NCI-H2196 (cell line): ENCODE results near the gene OLA1.

Experiments used
- DNase-seq: peaks from one replicate; lab custom pipeline; 2025; ENCODE audit not compliant: unreplicated experiment; lab: John Stamatoyannopoulos, UW

OLA1 gene

DNA sequence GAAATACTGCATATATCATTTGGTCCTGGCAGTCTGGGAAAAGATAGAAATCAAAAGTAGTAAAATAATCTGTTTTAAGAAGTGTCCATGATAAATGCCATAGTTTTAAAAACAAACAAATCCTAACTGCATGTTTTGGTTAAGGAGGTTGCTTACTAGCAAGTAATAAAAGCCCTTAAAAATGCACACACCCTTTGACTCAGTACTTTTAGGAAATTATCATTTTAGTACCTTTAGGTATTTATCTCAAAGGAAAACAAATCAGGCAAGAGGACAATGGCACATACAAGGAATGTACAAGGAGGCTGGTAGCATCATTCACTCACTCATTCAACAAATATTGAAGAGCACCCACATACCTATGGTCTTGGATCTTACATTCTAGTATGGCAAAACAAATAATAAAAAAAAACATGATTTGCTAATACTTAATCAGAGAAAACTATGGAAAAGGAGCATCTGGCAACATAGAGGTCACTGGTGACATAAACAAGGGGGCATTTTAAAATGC lies 67.6 kb downstream of the OLA1 start:
- no peak for DNase-seq

DNA sequence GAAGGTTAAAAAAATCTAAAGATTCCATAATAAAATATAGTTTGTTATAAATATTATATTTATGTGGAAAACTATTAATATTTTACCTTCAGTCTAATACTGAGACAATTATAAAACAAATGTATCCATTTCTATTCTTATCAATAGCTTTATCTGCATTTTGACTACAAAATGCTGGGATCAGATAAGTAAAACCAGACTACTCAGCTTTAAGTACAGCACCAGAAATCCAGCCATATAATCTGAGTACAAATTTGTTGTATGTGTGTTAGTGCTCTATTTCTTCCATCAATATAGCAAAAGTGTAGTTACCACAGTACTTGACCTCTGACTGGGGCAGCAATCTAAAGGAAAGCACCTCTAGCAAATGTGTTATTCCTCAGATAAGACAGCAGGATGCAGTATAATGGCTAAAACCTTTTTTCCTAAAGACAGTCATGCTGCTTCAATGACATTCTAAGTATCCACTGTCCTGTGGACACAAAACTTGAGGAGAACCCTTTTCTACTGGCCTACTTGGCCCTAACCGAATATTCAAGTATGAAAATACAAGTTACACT lies 68.1 kb downstream of the OLA1 start:
- DNase-seq: peak; percentile 18

GRCh38 chr2:174177316-174177890 lies 70.9 kb downstream of the OLA1 start:
- no peak for DNase-seq

- peak; percentile 8 for DNase-seq
Observed at GRCh38 chr2:174176898-174177297, 71.4 kb downstream of the OLA1 start.

- peak; percentile 8 for DNase-seq
Observed at GRCh38 chr2:174174741-174175140, 73.6 kb downstream of the OLA1 start.

GRCh38 chr2:174172802-174173355 lies 75.5 kb downstream of the OLA1 start:
- no peak for DNase-seq

- no peak for DNase-seq
Observed at GRCh38 chr2:174171686-174172445, 76.5 kb downstream of the OLA1 start.

DNA sequence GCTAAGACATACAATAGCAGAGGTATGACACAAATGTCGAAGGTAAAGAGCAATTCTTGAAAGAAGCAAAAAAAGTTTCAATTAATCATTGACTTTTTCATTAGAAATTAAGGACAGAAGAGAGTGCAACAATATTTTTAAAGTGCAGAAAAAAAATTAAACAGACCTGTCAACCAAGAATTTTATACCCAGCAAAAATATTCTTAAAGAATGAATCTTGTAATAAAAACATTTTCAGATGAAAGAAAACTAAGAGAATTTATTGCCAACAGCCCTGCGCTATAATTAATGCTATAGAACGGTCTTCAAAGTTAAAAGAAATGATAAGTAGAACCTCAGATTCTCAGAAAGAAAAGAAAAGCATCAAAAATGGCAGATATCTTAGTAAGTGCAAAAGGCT lies 79.0 kb downstream of the OLA1 start:
- no peak for DNase-seq

GRCh38 chr2:174166261-174166660 lies 82.1 kb downstream of the OLA1 start:
- DNase-seq: peak; percentile 8

DNA sequence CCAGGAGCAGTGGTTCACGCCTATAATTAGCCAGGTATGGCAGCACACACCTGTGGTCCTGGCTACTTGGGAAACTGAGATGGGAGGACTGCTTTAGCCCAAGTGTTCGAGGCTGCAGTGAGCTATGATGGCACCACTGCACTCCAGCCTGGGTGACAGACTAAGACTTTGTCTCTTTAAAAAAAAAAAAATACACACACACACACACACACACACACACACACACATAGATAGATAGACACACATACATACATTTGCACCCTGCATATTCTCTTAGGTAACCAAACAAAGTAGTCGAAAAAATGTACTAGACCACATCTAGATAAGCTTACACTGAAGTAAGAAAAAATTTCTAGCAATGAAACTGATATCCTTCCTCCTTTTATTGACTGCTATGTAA lies 86.8 kb downstream of the OLA1 start:
- DNase-seq: no peak

GRCh38 chr2:174158003-174158402 lies 90.3 kb downstream of the OLA1 start:
- DNase-seq: peak; percentile 36

DNA sequence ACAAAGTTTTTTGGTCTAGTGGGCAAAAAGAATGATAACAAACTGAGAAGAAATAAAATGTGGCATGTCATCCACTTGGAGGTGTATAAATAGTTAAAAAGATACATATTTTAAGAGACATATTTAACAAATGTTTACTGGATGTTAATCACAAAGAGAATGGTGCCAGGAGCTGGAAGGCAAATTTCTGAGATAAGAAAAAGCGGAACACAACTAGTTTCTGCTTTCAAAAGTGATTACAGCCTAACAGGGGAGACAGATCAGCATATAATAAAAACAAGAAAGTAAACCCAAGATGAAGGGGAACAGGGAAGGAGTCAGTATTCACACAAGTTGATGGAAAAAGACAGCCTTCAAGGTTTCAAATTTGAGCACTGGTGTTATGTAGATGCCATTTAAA lies 91.3 kb downstream of the OLA1 start:
- DNase-seq: no peak

DNA sequence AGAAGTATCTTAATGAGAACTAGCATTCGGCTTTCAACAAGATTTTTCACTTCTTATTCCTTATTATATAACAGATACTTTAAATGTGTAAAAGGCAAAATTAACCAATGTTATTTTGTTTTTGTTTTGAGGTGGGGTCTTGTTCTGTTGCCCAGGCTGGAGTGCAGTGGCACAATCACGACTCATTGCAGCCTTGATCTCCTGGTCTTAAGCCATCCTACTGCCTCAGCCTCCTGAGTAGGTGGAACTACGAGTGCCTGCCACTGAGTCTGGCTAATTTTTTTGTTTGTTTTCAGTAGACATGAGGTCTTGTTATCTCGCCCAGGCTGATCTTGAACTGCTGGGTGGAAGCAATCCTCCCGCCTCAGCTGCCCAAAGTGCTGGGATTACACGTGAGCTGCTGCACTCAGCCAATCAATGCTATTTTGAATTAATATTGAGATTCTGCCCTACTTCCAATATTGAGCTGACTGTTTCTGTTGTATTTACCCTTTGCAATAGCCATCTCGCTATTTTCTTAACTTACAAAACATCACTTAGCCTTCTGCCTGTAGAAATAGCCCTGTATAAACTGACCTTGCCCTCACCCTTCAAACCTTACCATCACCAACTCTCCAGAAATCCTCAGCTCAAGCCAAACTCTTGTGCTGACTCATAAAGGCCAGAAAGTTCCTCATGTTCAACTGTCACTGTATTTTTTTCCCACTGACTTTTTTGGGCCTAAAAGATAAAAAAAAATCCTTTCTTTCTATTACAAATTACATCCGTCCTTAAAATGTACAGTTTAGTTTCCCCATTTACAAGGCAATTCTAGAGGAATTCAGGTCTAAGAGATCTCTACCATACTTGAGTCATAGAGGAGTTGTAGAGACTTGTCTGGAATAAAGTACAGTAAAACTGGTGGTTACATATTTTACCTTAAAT lies 94.3 kb downstream of the OLA1 start:
- no peak for DNase-seq

DNA sequence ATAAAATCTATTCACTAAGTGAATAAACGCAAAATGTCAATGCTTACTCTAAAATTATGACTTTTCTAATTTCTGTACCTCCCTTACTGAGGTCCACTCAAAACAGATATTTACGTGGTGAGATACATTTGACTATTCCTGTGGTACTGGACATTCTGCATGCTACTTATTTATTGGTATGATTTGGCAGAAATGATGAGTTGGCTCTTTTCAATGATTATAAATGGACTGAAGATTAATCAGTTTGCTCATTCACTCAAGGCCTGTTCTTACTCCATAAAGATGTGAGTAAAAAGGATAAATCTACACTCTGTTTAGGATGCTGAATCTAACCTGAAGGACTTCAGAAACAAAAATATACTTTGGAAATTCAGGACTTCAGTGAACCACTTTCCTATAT lies 98.8 kb downstream of the OLA1 start:
- DNase-seq: no peak

DNA sequence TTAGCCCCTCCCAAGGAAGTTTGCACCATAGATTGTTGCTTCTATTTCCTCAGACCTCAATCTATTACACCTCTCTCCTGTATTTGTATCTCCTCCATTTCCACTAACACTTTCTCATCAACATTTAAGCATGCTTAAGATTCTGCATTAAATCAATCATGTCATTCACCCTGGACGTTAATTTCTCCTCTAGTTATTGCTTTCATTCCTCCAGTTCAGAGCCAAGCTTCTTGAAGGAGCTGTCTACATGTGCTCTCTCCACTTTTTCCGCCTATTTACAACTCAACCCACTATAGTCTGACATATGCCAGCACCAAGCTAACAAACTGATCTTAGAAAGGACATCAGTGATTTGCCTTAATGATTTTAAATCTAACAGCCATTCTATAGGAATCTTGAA lies 99.5 kb downstream of the OLA1 start:
- DNase-seq: no peak

DNA sequence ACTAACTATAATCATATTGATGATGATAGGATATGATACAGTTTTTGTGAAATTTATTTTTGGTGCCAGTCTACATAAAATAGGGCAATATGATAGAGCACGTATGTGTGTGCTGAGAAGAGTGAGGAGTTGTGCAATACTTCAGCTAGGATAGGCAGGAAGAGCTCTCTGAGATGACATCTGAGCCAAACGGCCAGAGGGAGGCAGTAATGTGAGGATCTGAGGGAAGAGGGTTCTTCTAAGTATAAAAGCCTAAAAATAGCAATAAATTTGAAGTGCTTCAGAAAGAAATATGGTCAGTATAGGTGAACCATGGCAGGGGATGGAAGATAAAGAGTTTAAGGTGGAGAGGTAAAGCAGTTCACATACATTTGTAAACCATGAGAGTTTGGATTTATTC lies 102.5 kb downstream of the OLA1 start:
- DNase-seq: no peak

GRCh38 chr2:174142290-174142689 lies 106.0 kb downstream of the OLA1 start:
- DNase-seq: no peak

GRCh38 chr2:174138161-174138560 lies 110.2 kb downstream of the OLA1 start:
- DNase-seq: no peak

GRCh38 chr2:174135981-174136380 lies 112.4 kb downstream of the OLA1 start:
- DNase-seq: no peak

DNA sequence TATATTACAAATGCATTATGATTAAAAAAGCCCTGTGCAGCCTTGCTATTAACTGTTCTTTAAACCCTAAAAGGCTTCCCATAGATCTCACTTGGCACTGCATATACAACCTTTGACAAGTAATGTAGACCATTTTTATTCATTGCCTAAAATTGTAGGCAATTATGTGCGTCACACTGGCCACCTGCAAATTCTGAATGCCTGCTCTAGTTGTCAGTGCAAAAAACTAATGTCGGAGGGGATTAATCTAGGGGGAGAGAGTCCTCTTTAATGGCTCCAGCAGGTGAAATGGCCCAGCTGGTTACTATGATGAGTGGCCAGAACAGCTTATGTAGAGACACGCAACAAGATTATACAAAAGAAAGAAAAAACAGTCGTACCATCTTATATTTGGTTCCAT lies 123.2 kb downstream of the OLA1 start:
- no peak for DNase-seq

DNA sequence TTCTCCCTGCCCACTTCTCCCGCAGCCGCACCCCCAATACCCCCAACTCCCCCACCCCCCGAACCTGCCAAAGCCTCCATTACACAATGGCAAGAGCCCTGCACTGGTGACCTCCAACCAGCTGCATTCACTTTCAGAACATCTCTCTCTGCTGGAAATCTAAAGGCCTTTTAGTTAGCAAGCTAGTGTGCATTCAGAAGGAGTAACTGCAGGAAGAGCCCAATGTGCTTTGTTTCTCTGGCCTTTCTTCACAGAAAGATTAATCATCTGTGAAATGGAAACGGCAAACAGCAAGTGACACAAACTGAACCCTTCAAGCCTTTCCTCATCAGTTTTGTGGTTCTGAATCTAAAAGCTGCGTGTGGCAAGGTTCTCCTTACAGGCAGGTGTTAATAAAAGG lies 124.2 kb downstream of the OLA1 start:
- no peak for DNase-seq
